ENCODE results near the gene BRS3. TPM values are rescaled to one million over a fixed set of nuclear protein-coding genes. Genes with fewer than 3 reads are reported as not detected.

The BRS3 gene
- total and polyA plus RNA-seq, 9 of the 15 experiments (the other 6 are each of a cell fraction or from before 2014, with no cell fraction given) = not detected

DNA sequence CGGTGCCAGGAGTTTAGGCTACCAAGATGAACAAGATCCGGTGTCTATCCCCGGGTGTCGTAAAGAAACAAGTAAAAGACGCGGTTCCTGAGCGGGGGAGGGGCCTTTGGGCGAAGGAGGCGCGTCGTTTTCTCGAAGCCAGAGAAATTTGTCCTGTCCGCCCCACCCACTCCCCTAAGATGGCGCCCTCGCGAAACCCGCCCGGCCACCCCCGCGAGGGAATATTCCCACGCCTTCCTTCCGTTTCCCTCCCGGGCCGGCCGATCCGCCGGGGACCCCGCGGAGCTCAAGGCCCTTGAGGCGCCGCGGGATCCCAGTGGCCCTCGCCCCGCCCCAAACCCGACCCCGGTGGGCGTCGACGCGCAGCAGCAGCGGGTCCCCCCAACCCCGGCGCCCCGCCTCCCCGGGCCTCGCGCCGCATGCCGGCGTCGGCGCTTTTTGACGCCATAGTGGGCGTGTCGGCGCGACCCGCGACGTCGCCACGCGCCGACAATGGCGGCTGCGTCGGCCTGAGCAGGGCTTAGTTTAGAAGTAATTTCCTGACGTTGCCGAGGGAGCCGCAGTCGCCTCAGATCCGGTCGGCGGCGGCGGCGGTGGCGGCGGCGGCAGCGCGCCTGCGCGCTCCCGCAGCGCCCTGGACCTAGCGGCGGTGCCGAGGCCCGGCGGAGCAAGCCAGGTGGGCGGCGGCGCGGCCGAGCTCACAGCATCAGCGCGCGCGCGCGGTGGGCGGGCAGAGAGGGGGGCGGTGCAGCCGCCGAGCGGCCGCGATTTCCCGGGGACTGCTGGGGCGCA lies 9.2 kb downstream of the BRS3 start (continued):
- TF ChIP-seq SUPT5H (IDR thresholded peaks at IDR 0.05) (peak; percentile 78), GATAD2B (IDR thresholded peaks at IDR 0.05; ENCODE audit: borderline replicate concordance) (peak; percentile 87; the same call in 1 of the 2 replicates), YY1 (IDR thresholded peaks at IDR 0.05; ENCODE audit: borderline replicate concordance in 1 of 3, control insufficient read depth in 1 of 3, extremely low read depth in 1 of 3, insufficient read depth in 3 of 3, insufficient read length in 1 of 3, insufficient replicate concordance in 2 of 3, low read depth in 1 of 3, low read length in 2 of 3) (peak; percentile 39 to 87 (median 85)), NBN (IDR thresholded peaks at IDR 0.05; ENCODE audit: low read depth) (0 out of 2 replicates have a peak, but pooled peaks have one; percentile 7), CREB1 (IDR thresholded peaks at IDR 0.05) (peak; percentile 95), CREB1 (CRISPR knock-in tag; IDR thresholded peaks at IDR 0.05) (peak; percentile 91), HDAC2 (IDR thresholded peaks at IDR 0.05) (0 out of 2 replicates have a peak, but pooled peaks have one; percentile 20), ETV1 (tag; conservative IDR thresholded peaks at IDR 0.05; ENCODE audit: low read depth) (0 out of 2 replicates have a peak, but pooled peaks have one; percentile 50), HMGN3 (IDR thresholded peaks at IDR 0.05; ENCODE audit: borderline replicate concordance, extremely low read depth, insufficient read length, low read depth, low read length) (peak; percentile 18), RB1 (IDR thresholded peaks at IDR 0.05; ENCODE audit: low read depth) (peak; percentile 9; the same call in 1 of the 2 replicates), NCOA1 (IDR thresholded peaks at IDR 0.05; ENCODE audit: low read depth) (0 out of 2 replicates have a peak, but pooled peaks have one; percentile 24), ZNF77 (CRISPR knock-in tag; IDR thresholded peaks at IDR 0.05) (no peak), EP400 (IDR thresholded peaks at IDR 0.05) (peak; percentile 76; the same call in 1 of the 2 replicates), SNIP1 (IDR thresholded peaks at IDR 0.05; ENCODE audit: low read depth) (no peak), ZFX (CRISPR knock-in tag; IDR thresholded peaks at IDR 0.05) (peak; percentile 74), C11orf30 (IDR thresholded peaks at IDR 0.05; ENCODE audit: low read depth) (peak; percentile 49), HNRNPH1 (optimal IDR thresholded peaks at IDR 0.05; ENCODE audit: low read depth, low read length) (no peak), FOXM1 (IDR thresholded peaks at IDR 0.05; ENCODE audit: low read depth) (no peak), FOXM1 (CRISPR knock-in tag; IDR thresholded peaks at IDR 0.05; ENCODE audit: low read depth) (peak; percentile 7; the same call in 1 of the 2 replicates), XRCC5 (IDR thresholded peaks at IDR 0.05; ENCODE audit: low read depth, low read length) (no peak), CBX1 (IDR thresholded peaks at IDR 0.05; ENCODE audit: low read depth) (0 out of 2 replicates have a peak, but pooled peaks have one; percentile 20), L3MBTL2 (IDR thresholded peaks at IDR 0.05) (peak; percentile 66), BRD4 (IDR thresholded peaks at IDR 0.05) (no peak)
- TF ChIP-seq, protein P1, sequence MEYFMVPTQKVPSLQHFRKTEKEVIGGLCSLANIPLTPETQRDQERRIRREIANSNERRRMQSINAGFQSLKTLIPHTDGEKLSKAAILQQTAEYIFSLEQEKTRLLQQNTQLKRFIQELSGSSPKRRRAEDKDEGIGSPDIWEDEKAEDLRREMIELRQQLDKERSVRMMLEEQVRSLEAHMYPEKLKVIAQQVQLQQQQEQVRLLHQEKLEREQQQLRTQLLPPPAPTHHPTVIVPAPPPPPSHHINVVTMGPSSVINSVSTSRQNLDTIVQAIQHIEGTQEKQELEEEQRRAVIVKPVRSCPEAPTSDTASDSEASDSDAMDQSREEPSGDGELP (CRISPR knock-in tag; IDR thresholded peaks at IDR 0.05; ENCODE audit: borderline replicate concordance) = peak; percentile 32; the same call in 1 of the 2 replicates
- TF ChIP-seq, protein P2, sequence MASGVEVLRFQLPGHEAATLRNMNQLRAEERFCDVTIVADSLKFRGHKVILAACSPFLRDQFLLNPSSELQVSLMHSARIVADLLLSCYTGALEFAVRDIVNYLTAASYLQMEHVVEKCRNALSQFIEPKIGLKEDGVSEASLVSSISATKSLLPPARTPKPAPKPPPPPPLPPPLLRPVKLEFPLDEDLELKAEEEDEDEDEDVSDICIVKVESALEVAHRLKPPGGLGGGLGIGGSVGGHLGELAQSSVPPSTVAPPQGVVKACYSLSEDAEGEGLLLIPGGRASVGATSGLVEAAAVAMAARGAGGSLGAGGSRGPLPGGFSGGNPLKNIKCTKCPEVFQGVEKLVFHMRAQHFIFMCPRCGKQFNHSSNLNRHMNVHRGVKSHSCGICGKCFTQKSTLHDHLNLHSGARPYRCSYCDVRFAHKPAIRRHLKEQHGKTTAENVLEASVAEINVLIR (CRISPR knock-in tag; IDR thresholded peaks at IDR 0.05) = peak; percentile 80
- TF ChIP-seq, protein P3, sequence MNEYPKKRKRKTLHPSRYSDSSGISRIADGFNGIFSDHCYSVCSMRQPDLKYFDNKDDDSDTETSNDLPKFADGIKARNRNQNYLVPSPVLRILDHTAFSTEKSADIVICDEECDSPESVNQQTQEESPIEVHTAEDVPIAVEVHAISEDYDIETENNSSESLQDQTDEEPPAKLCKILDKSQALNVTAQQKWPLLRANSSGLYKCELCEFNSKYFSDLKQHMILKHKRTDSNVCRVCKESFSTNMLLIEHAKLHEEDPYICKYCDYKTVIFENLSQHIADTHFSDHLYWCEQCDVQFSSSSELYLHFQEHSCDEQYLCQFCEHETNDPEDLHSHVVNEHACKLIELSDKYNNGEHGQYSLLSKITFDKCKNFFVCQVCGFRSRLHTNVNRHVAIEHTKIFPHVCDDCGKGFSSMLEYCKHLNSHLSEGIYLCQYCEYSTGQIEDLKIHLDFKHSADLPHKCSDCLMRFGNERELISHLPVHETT (CRISPR knock-in tag; conservative IDR thresholded peaks at IDR 0.05 in 1 of 2, IDR thresholded peaks at IDR 0.05 in 1 of 2) = peak in 1 of 2 experiments; percentile 79; a peak in 1 of 4 replicates
